K562 (cell line): Measurements from ENCODE around the gene EPHB4. TPM values are rescaled to one million over a fixed set of nuclear protein-coding genes. Genes with fewer than 3 reads are reported as not detected.

Experiments
- CBX5 ChIP-seq: IDR thresholded peaks from 2 replicates; pipeline ENCODE4 v1.6.1; 2014; ENCODE audit warnings: low read depth, borderline replicate concordance
- ERF ChIP-seq: fragments of 450-650 bp; formaldehyde crosslinking; IDR thresholded peaks from 2 replicates; pipeline ENCODE4 v1.4.0; 2020; ENCODE audit warnings: mild to moderate bottlenecking, mixed read lengths
- GABPB2 ChIP-seq: fragments of 250-450 bp; sonication (Bioruptor Pico); conservative IDR thresholded peaks from 2 replicates; pipeline ENCODE4 v1.5.1; 2021; ENCODE audit warnings: mild to moderate bottlenecking
- MAZ ChIP-seq, 2 experiments: fragments of 450-650 bp in 1 of 2; sonication (generic) in 1 of 2; formaldehyde crosslinking; IDR thresholded peaks in 1 of 2; conservative IDR thresholded peaks in 1 of 2; 2 replicates each; pipeline versions ENCODE4 v1.4.0 to v1.5.0; 2020; ENCODE audit warnings: mild to moderate bottlenecking in 1 of 2, missing genetic modification reagents in 1 of 2
- NONO ChIP-seq, 2 experiments: fragments of 200-400 bp in 1 of 2; fragments of 450-650 bp in 1 of 2; formaldehyde crosslinking in 1 of 2; IDR thresholded peaks; 2 replicates each; pipeline ENCODE4 v1.6.1; 2017; ENCODE audit warnings: low read depth in 2 of 2, mild to moderate bottlenecking in 2 of 2, moderate library complexity in 2 of 2, low read length in 1 of 2
- NR1H2 ChIP-seq: sonication (generic); formaldehyde crosslinking; IDR thresholded peaks from 2 replicates; pipeline ENCODE4 v1.4.0; 2020; ENCODE audit warnings: mild to moderate bottlenecking, missing genetic modification reagents
- RBFOX2 ChIP-seq: fragments of 200-400 bp; formaldehyde crosslinking; IDR thresholded peaks from 2 replicates; pipeline ENCODE4 v1.6.1; 2017; ENCODE audit warnings: low read depth, mild to moderate bottlenecking, low read length, moderate library complexity
- ZFP30 ChIP-seq: fragments of 250-450 bp; sonication (Bioruptor Pico); IDR thresholded peaks from 2 replicates; pipeline ENCODE4 v1.8.0; 2022; ENCODE audit warnings: moderate library complexity, mild to moderate bottlenecking, inconsistent platforms, borderline replicate concordance
- ZNF134 ChIP-seq: fragments of 250-450 bp; sonication (Bioruptor Pico); conservative IDR thresholded peaks from 2 replicates; pipeline ENCODE4 v1.4.0; 2020
- ZNF232 ChIP-seq: sonication (generic); formaldehyde crosslinking; IDR thresholded peaks from 2 replicates; pipeline ENCODE4 v1.8.0; 2022; ENCODE audit warnings: mild to moderate bottlenecking, missing genetic modification reagents
- ZNF79 ChIP-seq: fragments of 250-450 bp; sonication (Bioruptor Pico); IDR thresholded peaks from 2 replicates; pipeline ENCODE4 v1.4.0; 2020; ENCODE audit warnings: low read depth, mild to moderate bottlenecking, moderate library complexity
- polyA plus RNA-seq, 8 experiments: library from polyadenylated mRNA; depleted of rRNA in 4 of 8; stranded (reverse) in 5 of 8; unstranded in 3 of 8; fragments of >200 nt; fragmentation: Nextera tagmentation in 2 of 8; fragmentation: Illumina TruSeq in 1 of 8; extraction: Ambion mirVana in 2 of 8; extraction: Trizol in 1 of 8; gene quantifications; 2 replicates each; pipeline versions ENCODE4 v1.2.1 to v1.2.3, GENCODE V29; 2011 to 2014; ENCODE audit warnings: inconsistent platforms in 1 of 8, missing spikeins in 1 of 8
- total RNA-seq, 7 experiments: library from RNA; depleted of rRNA in 6 of 7; stranded (reverse); fragments of >200 nt in 6 of 7; fragmentation: Illumina TruSeq in 2 of 7; extraction: Trizol in 2 of 7; gene quantifications; 2 replicates each; pipeline versions ENCODE4 v1.2.1 to v1.2.3, GENCODE V29; 2011 to 2021; ENCODE audit warnings: low replicate concordance in 1 of 7
- TF ChIP-seq, protein P1 (sequence below): fragments of 450-650 bp; IDR thresholded peaks from 2 replicates; pipeline ENCODE4 v1.6.1; 2016; ENCODE audit warnings: missing biosample characterization, missing genetic modification characterization
- TF ChIP-seq, protein P2 (sequence below): sonication (generic); formaldehyde crosslinking; IDR thresholded peaks from 2 replicates; pipeline ENCODE4 v1.8.0; 2022; ENCODE audit warnings: missing genetic modification reagents, mild to moderate bottlenecking, moderate library complexity, borderline replicate concordance
- TF ChIP-seq, protein P3 (sequence below): sonication (generic); formaldehyde crosslinking; IDR thresholded peaks from 2 replicates; pipeline ENCODE4 v1.8.1; 2023; ENCODE audit warnings: mild to moderate bottlenecking, missing genetic modification reagents
- TF ChIP-seq, protein P4 (sequence below): fragments of 450-650 bp; formaldehyde crosslinking; IDR thresholded peaks from 2 replicates; pipeline ENCODE4 v1.4.0; 2022; ENCODE audit warnings: missing genetic modification characterization
- TF ChIP-seq, protein P5 (sequence below), 2 experiments: fragments of 450-650 bp; conservative IDR thresholded peaks; 2 replicates each; pipeline ENCODE4 v1.6.1; 2017; ENCODE audit warnings: mild to moderate bottlenecking in 2 of 2, moderate library complexity in 2 of 2

The EPHB4 gene
- total and polyA plus RNA-seq, 9 of the 15 experiments (the other 6 are each of a cell fraction or from before 2014, with no cell fraction given), result 1.2 to 82.1 (median 37.9) TPM

DNA sequence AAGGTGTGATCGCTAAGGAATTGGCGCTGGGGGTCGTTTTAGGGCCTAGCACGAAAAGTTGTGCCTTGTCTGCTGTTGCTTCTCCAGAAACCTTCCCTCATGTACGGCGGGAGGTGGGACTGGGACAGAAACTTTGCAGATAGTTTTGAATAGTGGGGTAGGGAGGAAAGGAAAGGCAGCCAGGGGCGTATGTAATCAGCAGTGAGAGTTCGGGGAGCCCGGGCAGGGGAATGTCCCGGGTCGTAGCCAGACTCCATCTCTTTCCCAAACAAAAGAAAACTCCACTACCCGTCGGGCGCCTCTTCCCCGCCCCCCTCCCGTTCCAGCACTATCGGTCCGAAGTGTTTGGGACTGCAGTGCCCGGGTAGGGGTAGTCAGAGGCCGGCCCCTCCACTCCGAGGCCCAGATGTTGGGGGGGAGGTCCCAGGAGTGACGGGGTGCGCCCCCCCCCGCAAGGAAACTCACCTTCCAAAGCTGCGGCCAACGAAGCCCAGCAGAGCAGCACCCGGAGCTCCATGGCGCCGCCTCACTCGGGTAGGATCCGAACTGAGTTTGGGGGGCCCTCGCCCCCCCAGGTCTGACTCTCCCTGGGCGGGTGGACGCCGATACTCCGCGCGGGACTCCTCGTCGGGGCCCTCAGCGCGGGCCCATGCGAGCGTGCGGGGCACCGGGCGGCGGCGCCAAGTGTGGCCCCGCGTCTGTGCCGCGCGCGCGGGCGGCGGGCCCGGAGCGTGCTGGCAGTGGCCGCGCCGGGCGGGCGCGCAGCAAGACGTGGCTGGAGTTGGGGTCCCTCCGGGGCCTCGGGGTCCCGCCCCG is 601 bp downstream of the EPHB4 start (continued):
- TF ChIP-seq, protein P1, sequence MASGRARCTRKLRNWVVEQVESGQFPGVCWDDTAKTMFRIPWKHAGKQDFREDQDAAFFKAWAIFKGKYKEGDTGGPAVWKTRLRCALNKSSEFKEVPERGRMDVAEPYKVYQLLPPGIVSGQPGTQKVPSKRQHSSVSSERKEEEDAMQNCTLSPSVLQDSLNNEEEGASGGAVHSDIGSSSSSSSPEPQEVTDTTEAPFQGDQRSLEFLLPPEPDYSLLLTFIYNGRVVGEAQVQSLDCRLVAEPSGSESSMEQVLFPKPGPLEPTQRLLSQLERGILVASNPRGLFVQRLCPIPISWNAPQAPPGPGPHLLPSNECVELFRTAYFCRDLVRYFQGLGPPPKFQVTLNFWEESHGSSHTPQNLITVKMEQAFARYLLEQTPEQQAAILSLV, result no peak
- no peak for TF ChIP-seq MAZ (CRISPR knock-in tag; conservative IDR thresholded peaks at IDR 0.05 in 1 of 2, IDR thresholded peaks at IDR 0.05 in 1 of 2)
- TF ChIP-seq ERF, result 0 out of 2 replicates have a peak, but pooled peaks have one; percentile 11
- TF ChIP-seq, protein P2, sequence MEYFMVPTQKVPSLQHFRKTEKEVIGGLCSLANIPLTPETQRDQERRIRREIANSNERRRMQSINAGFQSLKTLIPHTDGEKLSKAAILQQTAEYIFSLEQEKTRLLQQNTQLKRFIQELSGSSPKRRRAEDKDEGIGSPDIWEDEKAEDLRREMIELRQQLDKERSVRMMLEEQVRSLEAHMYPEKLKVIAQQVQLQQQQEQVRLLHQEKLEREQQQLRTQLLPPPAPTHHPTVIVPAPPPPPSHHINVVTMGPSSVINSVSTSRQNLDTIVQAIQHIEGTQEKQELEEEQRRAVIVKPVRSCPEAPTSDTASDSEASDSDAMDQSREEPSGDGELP (CRISPR knock-in tag), result no peak
- TF ChIP-seq RBFOX2, result peak; percentile 24; the same call in 1 of the 2 replicates
- peak in 1 of 2 experiments; percentile 72; a peak in 1 of 4 replicates for TF ChIP-seq NONO (IDR thresholded peaks at IDR 0.05; ENCODE audit: low read depth in 2 of 2, low read length in 1 of 2)
- TF ChIP-seq ZNF134 (CRISPR knock-in tag), result no peak
- TF ChIP-seq, protein P3, sequence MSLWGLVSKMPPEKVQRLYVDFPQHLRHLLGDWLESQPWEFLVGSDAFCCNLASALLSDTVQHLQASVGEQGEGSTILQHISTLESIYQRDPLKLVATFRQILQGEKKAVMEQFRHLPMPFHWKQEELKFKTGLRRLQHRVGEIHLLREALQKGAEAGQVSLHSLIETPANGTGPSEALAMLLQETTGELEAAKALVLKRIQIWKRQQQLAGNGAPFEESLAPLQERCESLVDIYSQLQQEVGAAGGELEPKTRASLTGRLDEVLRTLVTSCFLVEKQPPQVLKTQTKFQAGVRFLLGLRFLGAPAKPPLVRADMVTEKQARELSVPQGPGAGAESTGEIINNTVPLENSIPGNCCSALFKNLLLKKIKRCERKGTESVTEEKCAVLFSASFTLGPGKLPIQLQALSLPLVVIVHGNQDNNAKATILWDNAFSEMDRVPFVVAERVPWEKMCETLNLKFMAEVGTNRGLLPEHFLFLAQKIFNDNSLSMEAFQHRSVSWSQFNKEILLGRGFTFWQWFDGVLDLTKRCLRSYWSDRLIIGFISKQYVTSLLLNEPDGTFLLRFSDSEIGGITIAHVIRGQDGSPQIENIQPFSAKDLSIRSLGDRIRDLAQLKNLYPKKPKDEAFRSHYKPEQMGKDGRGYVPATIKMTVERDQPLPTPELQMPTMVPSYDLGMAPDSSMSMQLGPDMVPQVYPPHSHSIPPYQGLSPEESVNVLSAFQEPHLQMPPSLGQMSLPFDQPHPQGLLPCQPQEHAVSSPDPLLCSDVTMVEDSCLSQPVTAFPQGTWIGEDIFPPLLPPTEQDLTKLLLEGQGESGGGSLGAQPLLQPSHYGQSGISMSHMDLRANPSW, result no peak
- TF ChIP-seq ZFP30 (CRISPR knock-in tag), result no peak
- TF ChIP-seq NR1H2 (CRISPR knock-in tag), result no peak
- TF ChIP-seq ZNF232 (CRISPR knock-in tag), result peak; percentile 2; the same call in 1 of the 2 replicates
- TF ChIP-seq, protein P4, sequence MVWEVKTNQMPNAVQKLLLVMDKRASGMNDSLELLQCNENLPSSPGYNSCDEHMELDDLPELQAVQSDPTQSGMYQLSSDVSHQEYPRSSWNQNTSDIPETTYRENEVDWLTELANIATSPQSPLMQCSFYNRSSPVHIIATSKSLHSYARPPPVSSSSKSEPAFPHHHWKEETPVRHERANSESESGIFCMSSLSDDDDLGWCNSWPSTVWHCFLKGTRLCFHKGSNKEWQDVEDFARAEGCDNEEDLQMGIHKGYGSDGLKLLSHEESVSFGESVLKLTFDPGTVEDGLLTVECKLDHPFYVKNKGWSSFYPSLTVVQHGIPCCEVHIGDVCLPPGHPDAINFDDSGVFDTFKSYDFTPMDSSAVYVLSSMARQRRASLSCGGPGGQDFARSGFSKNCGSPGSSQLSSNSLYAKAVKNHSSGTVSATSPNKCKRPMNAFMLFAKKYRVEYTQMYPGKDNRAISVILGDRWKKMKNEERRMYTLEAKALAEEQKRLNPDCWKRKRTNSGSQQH, result no peak
- no peak for TF ChIP-seq CBX5
- TF ChIP-seq, protein P5, sequence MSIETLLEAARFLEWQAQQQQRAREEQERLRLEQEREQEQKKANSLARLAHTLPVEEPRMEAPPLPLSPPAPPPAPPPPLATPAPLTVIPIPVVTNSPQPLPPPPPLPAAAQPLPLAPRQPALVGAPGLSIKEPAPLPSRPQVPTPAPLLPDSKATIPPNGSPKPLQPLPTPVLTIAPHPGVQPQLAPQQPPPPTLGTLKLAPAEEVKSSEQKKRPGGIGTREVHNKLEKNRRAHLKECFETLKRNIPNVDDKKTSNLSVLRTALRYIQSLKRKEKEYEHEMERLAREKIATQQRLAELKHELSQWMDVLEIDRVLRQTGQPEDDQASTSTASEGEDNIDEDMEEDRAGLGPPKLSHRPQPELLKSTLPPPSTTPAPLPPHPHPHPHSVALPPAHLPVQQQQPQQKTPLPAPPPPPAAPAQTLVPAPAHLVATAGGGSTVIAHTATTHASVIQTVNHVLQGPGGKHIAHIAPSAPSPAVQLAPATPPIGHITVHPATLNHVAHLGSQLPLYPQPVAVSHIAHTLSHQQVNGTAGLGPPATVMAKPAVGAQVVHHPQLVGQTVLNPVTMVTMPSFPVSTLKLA (conservative IDR thresholded peaks at IDR 0.05), result no peak; a peak in 1 of 4 replicates
- no peak for TF ChIP-seq ZNF79 (CRISPR knock-in tag)
- no peak for TF ChIP-seq GABPB2
